ENCODE data around the gene ACO2.
A peak's percentile ranks its signal among the peaks of the same experiment; 100 is the strongest.
"Not testable (repeated sequence)": the region's sequence is repeated elsewhere in the genome, so short reads cannot be mapped to it uniquely, and the experiment has no call there.

Gene ACO2

GRCh38 chr22:41448189-41448808, 20.6 kb upstream of the ACO2 start:
- DNase-seq = peak; percentile 95

GRCh38 chr22:41458161-41458728, 10.7 kb upstream of the ACO2 start:
- no peak for DNase-seq

- DNase-seq = no peak
Measured at GRCh38 chr22:41459431-41459830, 9.5 kb upstream of the ACO2 start.

- DNase-seq = not testable (repeated sequence)
Measured at GRCh38 chr22:41460071-41460470, 8.8 kb upstream of the ACO2 start.

- no peak for DNase-seq
Measured at GRCh38 chr22:41461901-41462300, 7.0 kb upstream of the ACO2 start.

- peak; percentile 22 to 44 for DNase-seq
Measured at GRCh38 chr22:41469218-41469851, 418 bp downstream of the ACO2 start.

GRCh38 chr22:41470886-41471285, 2.0 kb downstream of the ACO2 start:
- no peak for DNase-seq

- no peak for DNase-seq
Measured at GRCh38 chr22:41471568-41471967, 2.7 kb downstream of the ACO2 start.

- no peak for DNase-seq
Measured at GRCh38 chr22:41474872-41475451, 6.0 kb downstream of the ACO2 start.

GRCh38 chr22:41478473-41478872, 9.6 kb downstream of the ACO2 start:
- DNase-seq = no peak

- DNase-seq = no peak
Measured at GRCh38 chr22:41478891-41479521, 10.1 kb downstream of the ACO2 start.

GRCh38 chr22:41479671-41480396, 10.9 kb downstream of the ACO2 start:
- DNase-seq = no peak

GRCh38 chr22:41480397-41480735, 11.4 kb downstream of the ACO2 start:
- no peak for DNase-seq

GRCh38 chr22:41481131-41481830, 12.4 kb downstream of the ACO2 start:
- no peak for DNase-seq

GRCh38 chr22:41481925-41482318, 13.0 kb downstream of the ACO2 start:
- no peak for DNase-seq

GRCh38 chr22:41482319-41482935, 13.5 kb downstream of the ACO2 start:
- DNase-seq = no peak

GRCh38 chr22:41485033-41485432, 16.1 kb downstream of the ACO2 start:
- no peak for DNase-seq

- DNase-seq = no peak
Measured at GRCh38 chr22:41487037-41487935, 18.4 kb downstream of the ACO2 start.

- DNase-seq = no peak
Measured at GRCh38 chr22:41488076-41488475, 19.2 kb downstream of the ACO2 start.

GRCh38 chr22:41488596-41489385, 19.9 kb downstream of the ACO2 start:
- no peak for DNase-seq
